HEK293 (cell line): ENCODE measurements around the gene SHROOM4.

Experiments
- CTCF ChIA-PET: fragments of 350-600 bp; formaldehyde crosslinking; extraction: SDS; loops from one replicate; lab custom pipeline; 2021; ENCODE audit warnings: antibody characterized with exemption; lab: Yijun Ruan, JAX
- POLR2A ChIA-PET: fragments of 300-600 bp; formaldehyde crosslinking; extraction: SDS; loops from one replicate; lab custom pipeline; 2020; ENCODE audit warnings: antibody characterized with exemption, inconsistent platforms; lab: Yijun Ruan, JAX
- H3K27ac ChIP-seq: fragments of 200-500 bp; sonication (Bioruptor generic); 2 replicates; pipeline ENCODE4 v1.5.1; 2014; ENCODE audit warnings: low read depth, low read length, control low read depth, inconsistent platforms; ENCODE audit errors: extremely low read depth
- H3K36me3 ChIP-seq, 2 experiments: fragments of 200-500 bp in 1 of 2; sonication (Bioruptor generic) in 1 of 2; 1 replicate in 1 of 2; 2 replicates in 1 of 2; pipeline ENCODE4 v1.5.1; 2014 to 2017; ENCODE audit warnings: inconsistent platforms in 2 of 2, low read length in 2 of 2; ENCODE audit not compliant: control insufficient read depth in 2 of 2, insufficient read depth in 1 of 2
- H3K4me1 ChIP-seq: fragments of 200-500 bp; sonication (Bioruptor generic); 2 replicates; pipeline ENCODE4 v1.5.1; 2014; ENCODE audit warnings: mild to moderate bottlenecking, low read length, inconsistent platforms; ENCODE audit not compliant: control insufficient read depth, insufficient read depth
- H3K4me3 ChIP-seq: 2 replicates; pipeline ENCODE4 v1.5.1; 2011; ENCODE audit warnings: low read depth, mild to moderate bottlenecking, control low read depth, low read length, moderate library complexity
- H3K9me3 ChIP-seq: fragments of 200-500 bp; sonication (Bioruptor generic); 2 replicates; pipeline ENCODE4 v1.5.1; 2014; ENCODE audit warnings: low read depth, low read length, inconsistent platforms; ENCODE audit not compliant: control insufficient read depth, insufficient read depth
- CTCF ChIP-seq: fragments of 450-650 bp; formaldehyde crosslinking; IDR thresholded peaks from 2 replicates; pipeline ENCODE4 v1.5.1; 2016; ENCODE audit warnings: missing biosample characterization, missing genetic modification characterization
- EGR2 ChIP-seq: fragments of 450-650 bp; formaldehyde crosslinking; IDR thresholded peaks from 2 replicates; pipeline ENCODE4 v1.5.1; 2016; ENCODE audit warnings: low read depth, missing biosample characterization, missing genetic modification characterization
- IKZF3 ChIP-seq: fragments of 450-650 bp; IDR thresholded peaks from 2 replicates; pipeline ENCODE4 v1.5.0; 2018; ENCODE audit warnings: missing biosample characterization, mild to moderate bottlenecking, missing genetic modification characterization, moderate library complexity
- OSR2 ChIP-seq: fragments of 450-650 bp; formaldehyde crosslinking; IDR thresholded peaks from 2 replicates; pipeline ENCODE4 v1.5.1; 2016; ENCODE audit warnings: missing biosample characterization, missing genetic modification characterization
- WT1 ChIP-seq: fragments of 450-650 bp; formaldehyde crosslinking; IDR thresholded peaks from 2 replicates; pipeline ENCODE4 v1.5.1; 2016; ENCODE audit warnings: missing biosample characterization, missing genetic modification characterization
- ZFP37 ChIP-seq: fragments of 450-650 bp; formaldehyde crosslinking; IDR thresholded peaks from 2 replicates; pipeline ENCODE4 v1.5.1; 2016; ENCODE audit warnings: missing biosample characterization, missing genetic modification characterization
- ZNF121 ChIP-seq: fragments of 450-650 bp; formaldehyde crosslinking; IDR thresholded peaks from 2 replicates; pipeline ENCODE4 v1.5.1; 2016; ENCODE audit warnings: missing biosample characterization, missing genetic modification characterization
- ZNF138 ChIP-seq: fragments of 450-650 bp; formaldehyde crosslinking; IDR thresholded peaks from 2 replicates; pipeline ENCODE4 v1.5.1; 2016; ENCODE audit warnings: missing biosample characterization, missing genetic modification characterization, borderline replicate concordance
- ZNF157 ChIP-seq: fragments of 450-650 bp; formaldehyde crosslinking; IDR thresholded peaks from 2 replicates; pipeline ENCODE4 v1.5.1; 2016; ENCODE audit warnings: missing biosample characterization, missing genetic modification characterization
- ZNF174 ChIP-seq: fragments of 450-650 bp; formaldehyde crosslinking; IDR thresholded peaks from 2 replicates; pipeline ENCODE4 v1.5.0; 2017; ENCODE audit warnings: missing biosample characterization, mild to moderate bottlenecking, missing genetic modification characterization
- ZNF19 ChIP-seq: fragments of 450-650 bp; formaldehyde crosslinking; IDR thresholded peaks from 2 replicates; pipeline ENCODE4; 2016; ENCODE audit warnings: missing biosample characterization, missing genetic modification characterization, low read depth
- ZNF202 ChIP-seq: fragments of 450-650 bp; formaldehyde crosslinking; IDR thresholded peaks from 2 replicates; pipeline ENCODE4 v1.5.1; 2016; ENCODE audit warnings: missing biosample characterization, missing genetic modification characterization, borderline replicate concordance
- ZNF221 ChIP-seq: fragments of 450-650 bp; formaldehyde crosslinking; IDR thresholded peaks from 2 replicates; pipeline ENCODE4 v1.5.1; 2017; ENCODE audit warnings: missing biosample characterization, missing genetic modification characterization, borderline replicate concordance
- ZNF280C ChIP-seq: fragments of 450-650 bp; formaldehyde crosslinking; IDR thresholded peaks from 2 replicates; pipeline ENCODE4 v1.5.1; 2016; ENCODE audit warnings: missing biosample characterization, missing genetic modification characterization
- ZNF292 ChIP-seq: fragments of 450-650 bp; formaldehyde crosslinking; IDR thresholded peaks from 2 replicates; pipeline ENCODE4 v1.5.1; 2016; ENCODE audit warnings: low read depth, missing biosample characterization, missing genetic modification characterization, borderline replicate concordance
- ZNF302 ChIP-seq: fragments of 450-650 bp; formaldehyde crosslinking; IDR thresholded peaks from 2 replicates; pipeline ENCODE4 v1.5.1; 2016; ENCODE audit warnings: missing biosample characterization, missing genetic modification characterization, low read depth
- ZNF324 ChIP-seq: fragments of 450-650 bp; formaldehyde crosslinking; IDR thresholded peaks from 2 replicates; pipeline ENCODE4 v1.5.1; 2016; ENCODE audit warnings: missing biosample characterization, missing genetic modification characterization
- ZNF341 ChIP-seq: fragments of 450-650 bp; formaldehyde crosslinking; IDR thresholded peaks from 2 replicates; pipeline ENCODE4; 2016; ENCODE audit warnings: low read depth, missing biosample characterization, missing genetic modification characterization
- ZNF426 ChIP-seq: fragments of 450-650 bp; formaldehyde crosslinking; IDR thresholded peaks from 2 replicates; pipeline ENCODE4 v1.5.1; 2017; ENCODE audit warnings: missing biosample characterization, missing genetic modification characterization, mild to moderate bottlenecking, inconsistent platforms, moderate library complexity
- ZNF48 ChIP-seq: fragments of 450-650 bp; formaldehyde crosslinking; IDR thresholded peaks from 2 replicates; pipeline ENCODE4 v1.5.1; 2016; ENCODE audit warnings: missing biosample characterization, missing genetic modification characterization
- ZNF610 ChIP-seq: fragments of 450-650 bp; formaldehyde crosslinking; IDR thresholded peaks from 2 replicates; pipeline ENCODE4 v1.5.1; 2016; ENCODE audit warnings: missing biosample characterization, missing genetic modification characterization, borderline replicate concordance
- ZNF626 ChIP-seq: fragments of 450-650 bp; sonication (Bioruptor Pico); formaldehyde crosslinking; IDR thresholded peaks from 2 replicates; pipeline ENCODE4 v1.5.1; 2018; ENCODE audit warnings: missing biosample characterization, missing genetic modification characterization, inconsistent platforms
- ZNF677 ChIP-seq: fragments of 450-650 bp; IDR thresholded peaks from 2 replicates; pipeline ENCODE4 v1.5.0; 2018; ENCODE audit warnings: missing biosample characterization, mild to moderate bottlenecking, missing genetic modification characterization, moderate library complexity
- TF ChIP-seq, protein P1 (sequence below): fragments of 450-650 bp; formaldehyde crosslinking; IDR thresholded peaks from 2 replicates; pipeline ENCODE4 v1.5.1; 2016; ENCODE audit warnings: missing biosample characterization, missing genetic modification characterization

SHROOM4 gene

DNA sequence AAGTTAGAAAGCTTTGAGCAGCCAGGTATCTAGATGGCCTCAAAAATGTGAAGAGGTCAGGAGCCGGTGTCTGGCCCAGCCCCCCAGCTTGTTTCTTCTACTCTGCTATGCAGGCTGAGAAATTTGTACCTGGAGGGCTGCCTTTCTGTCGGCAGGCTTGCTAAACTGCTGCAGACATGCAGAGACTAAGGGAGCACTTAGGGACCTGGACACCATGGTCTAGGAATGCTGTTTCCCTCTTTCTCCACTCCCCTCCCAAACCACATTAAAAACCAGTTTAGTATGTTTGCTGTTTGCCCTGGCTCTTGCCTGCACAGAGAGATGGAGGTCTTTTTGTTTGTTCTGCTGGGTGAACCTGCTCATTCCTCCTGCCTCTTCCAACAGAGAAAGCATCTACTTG, 186.3 kb downstream of the SHROOM4 start:
- Histone ChIP-seq H3K4me3 (no peak overlapping the region), H3K9me3 (no peaks in the 10 kb centered on the region), H3K36me3 (no peaks in the 10 kb centered on the region), H3K4me1 (no peaks in the 10 kb centered on the region), H3K27ac (no peak overlapping the region)
- ChIA-PET CTCF (interaction anchor here (1.4 kb wide), 1 partner anchor 47 kb away, joined by 3 read pairs; no protein-coding TSS in a partner anchor), POLR2A (no interaction called here)
- TF ChIP-seq ZNF174 (tag by site-specific recombination) (no peak), ZNF138 (tag by site-specific recombination) (no peak), ZNF677 (no peak), CTCF (tag by site-specific recombination) (no peak), ZNF610 (tag by site-specific recombination) (no peak), IKZF3 (no peak), ZNF626 (no peak), ZNF426 (tag by site-specific recombination) (no peak)

DNA sequence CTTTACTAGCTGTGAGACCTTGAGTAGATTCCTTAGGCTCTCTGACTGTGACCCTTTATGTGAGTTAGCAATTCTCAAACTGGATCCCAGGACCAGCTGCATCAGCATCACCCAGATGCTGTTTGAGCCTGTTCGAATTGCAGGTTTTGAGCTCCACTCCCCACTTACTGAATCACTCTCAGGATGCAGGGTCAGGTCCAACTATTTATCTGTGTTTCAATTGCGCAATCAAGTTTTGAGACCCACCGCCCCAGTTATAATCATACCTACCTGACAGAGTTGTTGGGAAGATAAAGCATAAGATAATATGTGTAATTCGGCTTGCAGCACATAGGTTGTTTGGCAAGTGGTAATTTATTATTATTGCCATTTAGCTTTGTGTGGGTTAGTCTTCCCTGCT, 187.6 kb downstream of the SHROOM4 start:
- no peaks in the 10 kb centered on the region for H3K36me3 ChIP-seq
- POLR2A ChIA-PET: no interaction called here
- CTCF ChIA-PET: interaction anchor here (1.4 kb wide), 1 partner anchor 46 kb away, joined by 3 read pairs; no protein-coding TSS in a partner anchor
- no peak overlapping the region for H3K27ac ChIP-seq
- no peaks in the 10 kb centered on the region for H3K4me1 ChIP-seq
- H3K4me3 ChIP-seq: no peak overlapping the region
- TF ChIP-seq OSR2 (tag by site-specific recombination) (no peak), ZNF121 (tag by site-specific recombination) (no peak), ZNF202 (tag by site-specific recombination) (no peak), ZFP37 (tag by site-specific recombination) (no peak), ZNF138 (tag by site-specific recombination) (no peak), ZNF280C (tag by site-specific recombination) (no peak), ZNF302 (tag by site-specific recombination) (no peak), ZNF48 (tag by site-specific recombination) (no peak), EGR2 (no peak), ZNF19 (no peak), ZNF324 (tag by site-specific recombination) (no peak), ZNF292 (tag by site-specific recombination) (no peak), ZNF341 (no peak), WT1 (tag by site-specific recombination) (no peak), ZNF157 (tag by site-specific recombination) (no peak), ZNF221 (tag by site-specific recombination) (no peak)
- TF ChIP-seq, protein P1, sequence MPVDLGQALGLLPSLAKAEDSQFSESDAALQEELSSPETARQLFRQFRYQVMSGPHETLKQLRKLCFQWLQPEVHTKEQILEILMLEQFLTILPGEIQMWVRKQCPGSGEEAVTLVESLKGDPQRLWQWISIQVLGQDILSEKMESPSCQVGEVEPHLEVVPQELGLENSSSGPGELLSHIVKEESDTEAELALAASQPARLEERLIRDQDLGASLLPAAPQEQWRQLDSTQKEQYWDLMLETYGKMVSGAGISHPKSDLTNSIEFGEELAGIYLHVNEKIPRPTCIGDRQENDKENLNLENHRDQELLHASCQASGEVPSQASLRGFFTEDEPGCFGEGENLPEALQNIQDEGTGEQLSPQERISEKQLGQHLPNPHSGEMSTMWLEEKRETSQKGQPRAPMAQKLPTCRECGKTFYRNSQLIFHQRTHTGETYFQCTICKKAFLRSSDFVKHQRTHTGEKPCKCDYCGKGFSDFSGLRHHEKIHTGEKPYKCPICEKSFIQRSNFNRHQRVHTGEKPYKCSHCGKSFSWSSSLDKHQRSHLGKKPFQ: no peak
- no peaks in the 10 kb centered on the region for H3K9me3 ChIP-seq
